H7 (cell line): ENCODE results near the gene FAM217B. TPM values are rescaled to one million over a fixed set of nuclear protein-coding genes. Genes with fewer than 3 reads are reported as not detected.

ENCODE experiments used
- DNase-seq: peaks from one replicate; pipeline ENCODE4 v3.0.0; 2012
- H3K27me3 ChIP-seq: 2 replicates; pipeline ENCODE4 v1.6.0; 2011; ENCODE audit warnings: mild to moderate bottlenecking, low read length; ENCODE audit not compliant: control insufficient read depth, insufficient read depth
- H3K36me3 ChIP-seq: replicated peaks from 2 replicates; pipeline ENCODE4 v1.5.1; 2011; ENCODE audit warnings: low read length; ENCODE audit not compliant: control insufficient read depth, insufficient read depth
- H3K4me3 ChIP-seq: 2 replicates; pipeline ENCODE4 v1.5.1; 2011; ENCODE audit warnings: low read depth, mild to moderate bottlenecking, control low read depth, low read length, moderate library complexity; ENCODE audit not compliant: insufficient read depth
- total RNA-seq: library from RNA; depleted of rRNA; stranded (reverse); fragments of >200 nt; shearing (Covaris generic); gene quantifications from 2 replicates; pipeline ENCODE4 v1.2.3, GENCODE V29; 2014; rRNA removed

Gene FAM217B, protein sequence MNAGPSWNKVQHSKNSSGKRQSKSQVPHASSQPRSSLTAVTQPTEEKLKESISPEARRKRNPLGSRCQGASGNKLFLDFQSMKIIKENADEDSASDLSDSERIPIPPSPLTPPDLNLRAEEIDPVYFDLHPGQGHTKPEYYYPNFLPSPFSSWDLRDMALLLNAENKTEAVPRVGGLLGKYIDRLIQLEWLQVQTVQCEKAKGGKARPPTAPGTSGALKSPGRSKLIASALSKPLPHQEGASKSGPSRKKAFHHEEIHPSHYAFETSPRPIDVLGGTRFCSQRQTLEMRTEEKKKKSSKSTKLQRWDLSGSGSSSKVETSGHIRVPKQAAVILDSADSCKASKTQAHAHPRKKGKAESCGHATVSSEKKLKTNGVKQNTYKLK
- 4.9 and 5.3 TPM in 2 replicates for total RNA-seq

- Histone ChIP-seq H3K4me3 (peak within 1 kb of the TSS; percentile 54), H3K27me3 (peaks cover 18% of the 10 kb centered on the region), H3K36me3 (no peaks in the 10 kb centered on the region; the same call in 1 of the 2 replicates)
- DNase-seq, result peak; percentile 95
Measured at GRCh38 chr20:59940129-59940955, at the start of gene FAM217B, which contains the start of gene PPP1R3D. Gene FAM217B, plus strand, starts transcription at chr20:59940389. Its CDS starts 3,555 bp downstream, at chr20:59943944. Gene PPP1R3D, minus strand, starts transcription at chr20:59940305. Its CDS starts 374 bp downstream, at chr20:59939931.

GRCh38 chr20:59891581-59891980 is 48.6 kb upstream of the FAM217B start:
- no peak overlapping the region for H3K4me3 ChIP-seq
- DNase-seq, result no peak
- H3K36me3 ChIP-seq, result no peaks in the 10 kb centered on the region
- no peaks in the 10 kb centered on the region; the same call in 1 of the 2 replicates for H3K27me3 ChIP-seq

GRCh38 chr20:59895908-59896307 is 44.3 kb upstream of the FAM217B start:
- no peak overlapping the region for H3K4me3 ChIP-seq
- no peaks in the 10 kb centered on the region; the same call in 1 of the 2 replicates for H3K27me3 ChIP-seq
- no peak for DNase-seq
- no peaks in the 10 kb centered on the region for H3K36me3 ChIP-seq

DNA sequence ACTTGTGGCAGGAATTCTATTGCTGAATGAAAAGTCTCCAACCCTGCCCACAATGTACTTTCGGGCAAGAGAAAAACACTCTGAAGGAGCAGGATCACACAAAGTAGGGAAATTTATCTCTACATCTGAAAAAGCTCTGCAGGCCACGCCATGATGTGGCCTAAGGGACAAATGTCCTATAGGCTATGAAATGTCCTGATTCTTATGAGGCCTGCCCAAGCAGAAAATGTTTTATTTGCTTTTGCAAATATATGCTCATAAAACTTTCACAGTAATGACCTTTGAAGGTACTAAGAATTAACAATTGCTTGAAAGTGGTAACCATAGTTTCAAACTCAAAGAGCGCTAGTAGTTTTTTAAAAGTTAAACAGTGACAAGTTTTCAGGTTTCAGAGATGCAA is 37.7 kb upstream of the FAM217B start:
- Histone ChIP-seq H3K27me3 (no peaks in the 10 kb centered on the region; the same call in 1 of the 2 replicates), H3K36me3 (no peaks in the 10 kb centered on the region), H3K4me3 (no peak overlapping the region)
- DNase-seq, result no peak

GRCh38 chr20:59903621-59904020 is 36.6 kb upstream of the FAM217B start:
- DNase-seq, result no peak
- Histone ChIP-seq H3K27me3 (no peaks in the 10 kb centered on the region; the same call in 1 of the 2 replicates), H3K36me3 (no peaks in the 10 kb centered on the region), H3K4me3 (no peak overlapping the region)

DNA sequence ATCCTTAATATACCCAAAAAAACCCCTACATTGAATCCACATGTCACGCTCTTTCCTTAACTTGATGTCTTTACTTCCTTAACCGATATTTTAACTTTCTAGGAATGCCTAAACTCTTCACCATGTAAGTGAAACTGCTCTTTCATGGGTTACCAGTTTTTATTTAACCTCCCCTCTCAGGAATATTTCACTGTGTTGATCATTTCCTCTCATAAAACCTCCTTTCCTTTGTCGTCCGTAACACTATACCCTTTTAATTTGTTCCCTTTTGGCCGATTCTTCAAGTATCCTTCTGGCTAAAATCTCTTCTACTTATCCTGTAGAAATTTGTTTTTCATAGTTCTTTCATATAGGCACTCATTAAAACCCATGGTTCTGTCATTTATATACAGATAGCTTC is 31.3 kb upstream of the FAM217B start:
- Histone ChIP-seq H3K27me3 (no peaks in the 10 kb centered on the region; the same call in 1 of the 2 replicates), H3K36me3 (no peaks in the 10 kb centered on the region), H3K4me3 (no peak overlapping the region)
- no peak for DNase-seq

DNA sequence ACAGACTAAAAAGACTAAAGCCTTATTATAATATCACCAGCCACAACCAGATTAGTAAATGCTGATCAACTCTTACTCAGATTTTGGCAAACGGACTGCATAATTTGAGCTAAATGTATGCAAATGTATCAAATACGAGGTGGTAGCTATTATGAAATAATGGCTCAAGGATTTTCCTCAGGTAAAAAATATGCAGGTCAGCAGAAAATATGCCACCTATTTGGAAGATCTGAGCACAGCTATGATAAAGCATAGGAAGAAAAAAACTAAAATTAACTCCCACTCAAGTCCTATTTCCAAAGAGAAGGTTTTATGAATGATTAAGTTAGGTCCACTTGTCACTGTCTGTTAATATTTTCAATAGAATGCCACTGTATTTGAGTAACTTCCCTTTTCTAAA is 29.1 kb upstream of the FAM217B start:
- Histone ChIP-seq H3K4me3 (no peak overlapping the region), H3K36me3 (no peaks in the 10 kb centered on the region), H3K27me3 (no peaks in the 10 kb centered on the region)
- DNase-seq, result no peak

GRCh38 chr20:59912609-59913008 is 27.6 kb upstream of the FAM217B start:
- H3K4me3 ChIP-seq, result no peak overlapping the region
- H3K27me3 ChIP-seq, result no peaks in the 10 kb centered on the region
- DNase-seq, result no peak
- H3K36me3 ChIP-seq, result no peaks in the 10 kb centered on the region

GRCh38 chr20:59920944-59921343 is 19.2 kb upstream of the FAM217B start:
- Histone ChIP-seq H3K4me3 (no peak overlapping the region), H3K27me3 (no peaks in the 10 kb centered on the region; the same call in 1 of the 2 replicates), H3K36me3 (no peaks in the 10 kb centered on the region)
- DNase-seq, result no peak

- Histone ChIP-seq H3K4me3 (no peak overlapping the region), H3K27me3 (no peaks in the 10 kb centered on the region; the same call in 1 of the 2 replicates), H3K36me3 (no peaks in the 10 kb centered on the region)
- DNase-seq, result no peak
Measured at GRCh38 chr20:59923514-59923913, 16.7 kb upstream of the FAM217B start.

DNA sequence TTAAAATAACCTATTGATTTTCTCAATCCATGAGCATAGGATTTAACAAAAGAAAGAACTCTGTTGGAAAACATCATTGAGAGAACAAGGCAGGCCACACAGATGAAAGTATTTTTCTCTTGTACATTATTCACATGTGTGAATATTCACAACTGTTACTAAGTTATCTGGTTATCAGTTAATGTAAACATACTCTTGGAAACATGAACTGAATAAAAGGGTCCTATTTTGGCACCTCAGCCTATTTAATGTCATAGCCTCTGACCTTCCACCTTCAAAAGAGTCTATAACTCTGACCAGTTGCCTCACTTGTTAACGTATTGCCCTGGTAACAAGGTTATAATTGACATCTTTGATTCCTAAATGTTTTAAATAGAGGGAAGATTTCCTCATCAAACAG is 14.8 kb upstream of the FAM217B start:
- no peak overlapping the region for H3K4me3 ChIP-seq
- no peaks in the 10 kb centered on the region for H3K36me3 ChIP-seq
- H3K27me3 ChIP-seq, result no peaks in the 10 kb centered on the region; the same call in 1 of the 2 replicates
- DNase-seq, result no peak

DNA sequence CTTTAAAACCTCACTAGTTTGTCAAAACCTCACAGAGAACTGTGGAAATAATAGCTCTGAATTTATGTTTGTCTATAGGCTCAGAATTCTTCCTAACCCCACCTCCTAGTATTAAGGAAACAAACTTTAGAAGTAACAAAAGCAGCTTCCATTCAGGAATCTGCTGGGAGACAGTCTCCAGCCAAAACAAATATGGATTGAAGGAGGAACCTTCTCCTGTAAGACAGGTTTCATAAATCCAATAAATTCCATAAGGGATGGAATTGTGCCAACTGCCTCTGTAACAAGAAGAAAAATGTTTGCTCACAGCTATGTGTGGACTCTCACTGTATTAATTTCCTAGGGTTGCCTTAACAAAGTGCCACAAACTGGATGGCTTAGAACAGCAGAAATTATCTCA is 14.3 kb upstream of the FAM217B start:
- DNase-seq, result no peak
- H3K36me3 ChIP-seq, result no peaks in the 10 kb centered on the region
- no peaks in the 10 kb centered on the region; the same call in 1 of the 2 replicates for H3K27me3 ChIP-seq
- H3K4me3 ChIP-seq, result no peak overlapping the region

DNA sequence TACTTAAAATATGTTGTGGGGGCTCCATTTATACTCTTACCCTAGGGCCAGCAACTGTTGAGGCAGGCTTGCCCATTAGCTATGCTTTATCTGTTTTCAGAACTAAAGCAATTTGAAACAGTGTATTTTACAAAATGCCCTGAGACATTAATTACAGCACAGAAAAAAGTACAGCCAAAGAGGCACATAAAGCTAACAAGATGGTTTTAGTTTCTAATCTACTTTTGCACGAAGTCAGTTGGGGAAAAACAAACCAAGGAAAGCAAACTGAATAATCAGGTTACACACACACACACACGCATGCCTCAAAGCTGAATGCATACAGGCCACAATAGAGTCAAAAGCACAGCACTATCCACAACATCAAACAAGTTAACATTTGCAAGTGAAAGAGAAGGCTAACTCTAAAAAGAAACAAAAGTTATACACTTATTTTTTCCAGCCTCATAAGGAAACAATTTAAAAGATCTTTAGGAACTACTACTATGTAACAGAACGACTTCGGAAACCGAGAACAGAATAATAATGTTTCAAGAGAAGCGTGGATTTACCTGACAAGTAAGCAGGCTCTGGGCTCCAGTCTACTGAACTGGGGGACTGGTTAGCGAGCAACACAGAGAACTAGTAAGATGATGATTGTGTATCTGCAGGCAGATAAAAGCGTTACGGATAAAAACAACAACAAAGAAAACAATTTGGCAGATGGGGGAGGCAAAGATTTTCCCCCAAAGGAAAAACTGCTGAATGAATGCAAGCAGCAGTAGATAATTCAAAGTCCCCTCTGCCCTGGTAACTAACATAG is 8.5 kb upstream of the FAM217B start:
- Histone ChIP-seq H3K36me3 (no peaks in the 10 kb centered on the region), H3K27me3 (peaks cover 20% of the 10 kb centered on the region), H3K4me3 (no peak overlapping the region)
- DNase-seq, result no peak
